ENCODE data around the gene CAPN9.

The CAPN9 gene

DNA sequence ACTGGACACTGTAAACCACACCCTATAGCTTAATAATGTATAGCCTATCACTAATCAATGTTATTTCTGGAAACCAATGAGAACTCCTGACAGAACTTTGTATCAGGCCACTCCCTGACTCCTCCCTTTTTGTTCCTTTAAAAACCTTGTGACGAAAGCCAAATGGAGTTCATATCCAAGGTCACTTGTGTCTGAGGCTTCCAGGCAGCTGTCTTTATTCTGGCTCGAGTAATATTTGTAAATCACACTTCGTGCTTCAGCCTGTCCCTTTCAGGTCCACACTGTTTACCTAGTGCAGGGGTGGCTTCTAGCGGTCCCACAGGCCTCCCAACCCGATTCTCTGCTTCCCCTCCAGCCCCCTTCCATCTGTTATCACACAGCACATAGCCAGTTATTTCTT lies 16.2 kb upstream of the CAPN9 start:
- peaks cover 3% of the 10 kb centered on the region; the same call in 1 of the 2 replicates for H3K27me3 ChIP-seq (ENCODE audit: low read depth, low read length)
- H3K9me3 ChIP-seq (ENCODE audit: insufficient read depth, low read length), result no peaks in the 10 kb centered on the region
- no peak overlapping the region for H3K4me2 ChIP-seq (ENCODE audit: low read length)
- H3K79me2 ChIP-seq (ENCODE audit: low read length), result no peaks in the 10 kb centered on the region
- no peak overlapping the region for H3K9ac ChIP-seq (ENCODE audit: low read length)
- TF ChIP-seq, protein P1, sequence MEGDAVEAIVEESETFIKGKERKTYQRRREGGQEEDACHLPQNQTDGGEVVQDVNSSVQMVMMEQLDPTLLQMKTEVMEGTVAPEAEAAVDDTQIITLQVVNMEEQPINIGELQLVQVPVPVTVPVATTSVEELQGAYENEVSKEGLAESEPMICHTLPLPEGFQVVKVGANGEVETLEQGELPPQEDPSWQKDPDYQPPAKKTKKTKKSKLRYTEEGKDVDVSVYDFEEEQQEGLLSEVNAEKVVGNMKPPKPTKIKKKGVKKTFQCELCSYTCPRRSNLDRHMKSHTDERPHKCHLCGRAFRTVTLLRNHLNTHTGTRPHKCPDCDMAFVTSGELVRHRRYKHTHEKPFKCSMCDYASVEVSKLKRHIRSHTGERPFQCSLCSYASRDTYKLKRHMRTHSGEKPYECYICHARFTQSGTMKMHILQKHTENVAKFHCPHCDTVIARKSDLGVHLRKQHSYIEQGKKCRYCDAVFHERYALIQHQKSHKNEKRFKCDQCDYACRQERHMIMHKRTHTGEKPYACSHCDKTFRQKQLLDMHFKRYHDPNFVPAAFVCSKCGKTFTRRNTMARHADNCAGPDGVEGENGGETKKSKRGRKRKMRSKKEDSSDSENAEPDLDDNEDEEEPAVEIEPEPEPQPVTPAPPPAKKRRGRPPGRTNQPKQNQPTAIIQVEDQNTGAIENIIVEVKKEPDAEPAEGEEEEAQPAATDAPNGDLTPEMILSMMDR (IDR thresholded peaks at IDR 0.05; ENCODE audit: low read depth, low read length), result no peak
- no peak for TF ChIP-seq EZH2phosphoT487 (IDR thresholded peaks at IDR 0.05; ENCODE audit: low read depth)
- no peak overlapping the region for H3K4me3 ChIP-seq (ENCODE audit: low read length)
- no peaks in the 10 kb centered on the region for H3K36me3 ChIP-seq (replicated peaks; ENCODE audit: low read depth, low read length)
- no peak overlapping the region for H2AFZ ChIP-seq (ENCODE audit: low read depth, low read length)
- no peaks in the 10 kb centered on the region for H4K20me1 ChIP-seq (ENCODE audit: insufficient read depth, low read length)
- H3K27ac ChIP-seq (ENCODE audit: low read length), result no peak overlapping the region
- H3K4me1 ChIP-seq (ENCODE audit: low read length), result no peaks in the 10 kb centered on the region

DNA sequence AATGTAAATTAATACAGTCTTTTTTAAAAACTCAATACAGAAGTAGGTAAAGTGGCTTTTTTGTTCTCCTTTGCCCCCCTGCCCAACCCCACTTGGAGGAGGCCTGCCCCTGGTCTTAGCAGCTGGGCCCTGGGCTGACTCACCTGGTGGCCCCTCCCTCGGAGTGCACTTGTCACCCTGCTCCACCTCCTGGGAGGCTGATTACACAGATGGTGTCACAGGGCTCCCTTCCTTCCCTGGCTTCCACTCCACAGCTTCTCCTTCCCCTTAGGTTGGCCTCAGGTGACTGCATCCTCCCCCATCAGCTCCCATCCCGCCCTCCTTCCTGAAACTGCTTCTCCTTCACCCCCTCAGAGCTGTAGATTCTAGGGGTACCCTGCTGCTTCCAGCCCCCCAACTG lies 11.7 kb upstream of the CAPN9 start:
- Histone ChIP-seq H3K9ac (ENCODE audit: low read length) (no peak overlapping the region), H3K4me3 (ENCODE audit: low read length) (no peak overlapping the region), H3K9me3 (ENCODE audit: insufficient read depth, low read length) (no peaks in the 10 kb centered on the region), H4K20me1 (ENCODE audit: insufficient read depth, low read length) (no peaks in the 10 kb centered on the region), H3K36me3 (replicated peaks; ENCODE audit: low read depth, low read length) (no peaks in the 10 kb centered on the region), H3K27ac (ENCODE audit: low read length) (no peak overlapping the region), H2AFZ (ENCODE audit: low read depth, low read length) (no peak overlapping the region), H3K4me2 (ENCODE audit: low read length) (no peak overlapping the region), H3K4me1 (ENCODE audit: low read length) (no peaks in the 10 kb centered on the region), H3K79me2 (ENCODE audit: low read length) (no peaks in the 10 kb centered on the region), H3K27me3 (ENCODE audit: low read depth, low read length) (peaks cover 22% of the 10 kb centered on the region)
- TF ChIP-seq EZH2phosphoT487 (IDR thresholded peaks at IDR 0.05; ENCODE audit: low read depth), result no peak
- TF ChIP-seq, protein P1 (IDR thresholded peaks at IDR 0.05; ENCODE audit: low read depth, low read length), result no peak

DNA sequence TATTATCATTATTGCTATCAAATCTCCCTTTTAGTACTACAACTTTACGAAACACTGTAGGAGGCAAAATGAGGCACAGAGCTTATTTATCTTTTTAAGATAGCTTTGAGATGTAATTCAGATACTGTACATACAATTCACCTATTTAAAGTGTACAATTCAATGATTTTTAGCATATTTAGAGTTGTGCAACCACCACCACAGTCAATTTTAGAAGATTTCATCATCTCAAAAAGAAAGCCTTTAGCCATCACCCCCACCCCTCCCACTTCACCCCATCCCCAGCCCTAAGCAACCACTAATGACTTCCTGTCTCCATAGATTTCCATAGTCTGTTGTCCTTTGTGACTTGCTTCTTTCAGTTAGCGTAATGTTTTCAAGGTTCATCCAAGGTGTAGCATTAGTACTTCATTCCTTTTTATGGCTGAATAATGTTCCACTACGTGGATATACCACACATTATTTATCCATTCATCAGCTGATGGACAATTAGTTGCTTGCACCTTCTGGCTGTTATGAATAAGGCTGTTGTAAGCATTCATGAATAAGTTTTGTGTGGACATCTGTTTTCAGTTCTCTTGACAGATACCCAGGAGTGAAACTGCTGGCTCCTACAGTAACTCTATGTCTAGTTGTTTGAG lies 9.4 kb upstream of the CAPN9 start:
- H3K9me3 ChIP-seq (ENCODE audit: insufficient read depth, low read length), result no peaks in the 10 kb centered on the region
- TF ChIP-seq EZH2phosphoT487 (IDR thresholded peaks at IDR 0.05; ENCODE audit: low read depth), result no peak
- TF ChIP-seq, protein P1 (IDR thresholded peaks at IDR 0.05; ENCODE audit: low read depth, low read length), result no peak
- no peak overlapping the region for H3K4me3 ChIP-seq (ENCODE audit: low read length)
- no peaks in the 10 kb centered on the region for H4K20me1 ChIP-seq (ENCODE audit: insufficient read depth, low read length)
- peaks cover 22% of the 10 kb centered on the region for H3K27me3 ChIP-seq (ENCODE audit: low read depth, low read length)
- H3K9ac ChIP-seq (ENCODE audit: low read length), result no peak overlapping the region
- no peaks in the 10 kb centered on the region for H3K4me1 ChIP-seq (ENCODE audit: low read length)
- H3K36me3 ChIP-seq (replicated peaks; ENCODE audit: low read depth, low read length), result no peaks in the 10 kb centered on the region
- H3K4me2 ChIP-seq (ENCODE audit: low read length), result no peak overlapping the region
- no peaks in the 10 kb centered on the region for H3K79me2 ChIP-seq (ENCODE audit: low read length)
- no peak overlapping the region for H2AFZ ChIP-seq (ENCODE audit: low read depth, low read length)
- H3K27ac ChIP-seq (ENCODE audit: low read length), result no peak overlapping the region

GRCh38 chr1:230739564-230740290 lies 7.5 kb upstream of the CAPN9 start:
- TF ChIP-seq, protein P1 (IDR thresholded peaks at IDR 0.05; ENCODE audit: low read depth, low read length), result no peak

More at GRCh38 chr1:230739564-230740290, 7.5 kb upstream of the CAPN9 start:
- no peak overlapping the region for H3K4me2 ChIP-seq (ENCODE audit: low read length)
- no peaks in the 10 kb centered on the region for H3K79me2 ChIP-seq (ENCODE audit: low read length)
- H3K36me3 ChIP-seq (replicated peaks; ENCODE audit: low read depth, low read length), result no peaks in the 10 kb centered on the region
- no peak overlapping the region for H2AFZ ChIP-seq (ENCODE audit: low read depth, low read length)
- peaks cover 22% of the 10 kb centered on the region for H3K27me3 ChIP-seq (ENCODE audit: low read depth, low read length)
- no peaks in the 10 kb centered on the region for H3K4me1 ChIP-seq (ENCODE audit: low read length)
- no peak overlapping the region for H3K27ac ChIP-seq (ENCODE audit: low read length)
- H3K4me3 ChIP-seq (ENCODE audit: low read length), result no peak overlapping the region
- H3K9me3 ChIP-seq (ENCODE audit: insufficient read depth, low read length), result no peaks in the 10 kb centered on the region
- no peak overlapping the region for H3K9ac ChIP-seq (ENCODE audit: low read length)
- no peaks in the 10 kb centered on the region for H4K20me1 ChIP-seq (ENCODE audit: insufficient read depth, low read length)
